Stimulated activated CD8-positive, alpha-beta memory T cell treated with anti-CD3 and anti-CD28 coated beads, Interleukin-4, amount 100 ng/mL, for 1 hour (primary cell): Measurements from ENCODE around the gene FLOT2.
"Not testable (repeated sequence)": the region's sequence is repeated elsewhere in the genome, so short reads cannot be mapped to it uniquely, and the experiment has no call there.

Experiments
- DNase-seq, 2 donors: peaks; one replicate each; pipeline ENCODE4 v3.0.0-alpha.2; 2020; ENCODE audit warnings: low read depth in 2 of 2, low spot score in 1 of 2

The FLOT2 gene

DNA sequence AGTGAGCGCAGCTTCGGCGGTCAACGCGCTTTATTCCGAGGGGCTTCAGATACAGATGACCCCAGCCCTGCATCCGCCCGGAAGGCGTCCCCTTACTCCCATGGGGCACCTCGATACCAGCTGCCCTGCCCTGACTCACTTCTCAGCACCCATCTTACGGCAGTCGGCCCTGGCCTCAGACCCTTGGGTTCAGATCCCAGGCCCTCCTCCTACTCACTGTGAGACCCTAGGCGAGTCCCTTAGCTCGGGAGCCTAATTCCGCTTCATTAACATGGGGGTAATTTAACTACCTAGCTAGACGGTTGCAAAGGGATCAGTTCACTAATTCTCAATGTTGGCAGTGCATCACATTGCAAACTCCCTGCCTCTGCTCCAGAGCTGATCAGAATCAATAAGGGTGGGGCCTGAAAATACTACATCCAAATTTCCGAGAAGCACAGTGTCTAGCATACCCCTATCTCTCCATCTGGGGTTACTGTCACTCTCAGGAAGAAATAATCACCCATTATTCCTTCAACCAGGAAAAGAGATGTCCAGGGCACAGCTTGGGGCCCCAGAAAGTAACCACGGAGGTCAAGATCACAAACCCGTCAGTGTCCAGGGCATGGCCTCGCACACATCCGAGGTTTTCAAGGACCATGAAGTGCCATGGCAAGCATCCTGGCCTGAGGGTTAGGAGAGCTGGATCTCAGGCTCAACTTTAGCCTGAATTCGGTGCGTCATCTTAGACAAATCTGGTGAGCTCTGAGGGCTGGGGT is 415 bp upstream of the FLOT2 start:
- no peak for DNase-seq

- DNase-seq = no peak
Observed at GRCh38 chr17:28896491-28896883, 1.0 kb downstream of the FLOT2 start.

GRCh38 chr17:28895794-28896447 is 1.6 kb downstream of the FLOT2 start:
- no peak for DNase-seq

GRCh38 chr17:28893248-28894183 is 4.0 kb downstream of the FLOT2 start:
- not testable (repeated sequence) for DNase-seq

- no peak for DNase-seq
Observed at GRCh38 chr17:28892024-28892423, 5.5 kb downstream of the FLOT2 start.

GRCh38 chr17:28891201-28891600 is 6.3 kb downstream of the FLOT2 start:
- DNase-seq = no peak

DNA sequence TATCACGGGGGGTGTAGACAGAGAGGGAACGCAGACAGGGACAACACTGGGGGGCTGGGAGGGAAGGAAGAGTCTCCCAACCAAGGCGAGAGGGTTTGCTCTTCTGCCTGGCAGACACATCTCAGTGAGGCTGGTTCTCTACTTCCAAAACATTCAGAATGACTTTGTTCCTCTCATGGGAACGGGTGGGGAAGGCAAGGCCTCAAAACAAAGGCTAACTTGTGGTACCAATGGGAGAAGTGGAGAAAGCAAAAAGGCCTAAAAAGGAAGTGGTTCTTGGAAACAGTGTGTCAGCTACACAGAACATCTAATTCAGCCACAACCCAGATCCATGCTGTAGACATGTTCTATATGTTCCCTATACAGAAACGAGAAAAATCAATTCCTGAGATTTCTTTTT is 7.5 kb downstream of the FLOT2 start:
- no peak for DNase-seq

DNA sequence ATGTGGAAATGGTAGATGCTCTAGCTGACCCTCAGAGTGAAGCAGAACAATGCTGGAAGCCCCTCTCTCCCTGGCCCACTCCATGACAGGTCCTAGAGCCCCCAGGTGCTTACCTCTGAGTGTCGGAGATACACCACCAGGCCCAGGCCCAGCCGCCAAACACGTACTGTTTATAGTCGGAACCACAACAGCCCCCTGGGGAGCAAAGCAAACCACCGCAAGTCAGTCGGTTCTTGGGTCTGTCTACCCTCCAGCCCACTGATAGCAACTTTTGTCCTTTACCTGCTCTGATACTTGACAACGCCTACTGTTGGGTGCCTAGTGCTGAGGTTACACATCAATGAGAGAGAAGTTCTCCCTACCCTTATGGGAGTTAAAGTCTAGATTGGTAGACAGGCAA is 8.7 kb downstream of the FLOT2 start:
- DNase-seq = no peak

GRCh38 chr17:28887871-28888471 is 9.6 kb downstream of the FLOT2 start:
- DNase-seq = no peak

GRCh38 chr17:28885951-28886350 is 11.6 kb downstream of the FLOT2 start:
- no peak for DNase-seq

- DNase-seq = no peak
Observed at GRCh38 chr17:28885363-28885762, 12.2 kb downstream of the FLOT2 start.

GRCh38 chr17:28883967-28884702 is 13.4 kb downstream of the FLOT2 start:
- no peak for DNase-seq

GRCh38 chr17:28882154-28882895 is 15.2 kb downstream of the FLOT2 start:
- DNase-seq = no peak

- DNase-seq = no peak
Observed at GRCh38 chr17:28881533-28882056, 15.9 kb downstream of the FLOT2 start.

GRCh38 chr17:28880572-28880945 is 17.0 kb downstream of the FLOT2 start:
- no peak for DNase-seq

DNA sequence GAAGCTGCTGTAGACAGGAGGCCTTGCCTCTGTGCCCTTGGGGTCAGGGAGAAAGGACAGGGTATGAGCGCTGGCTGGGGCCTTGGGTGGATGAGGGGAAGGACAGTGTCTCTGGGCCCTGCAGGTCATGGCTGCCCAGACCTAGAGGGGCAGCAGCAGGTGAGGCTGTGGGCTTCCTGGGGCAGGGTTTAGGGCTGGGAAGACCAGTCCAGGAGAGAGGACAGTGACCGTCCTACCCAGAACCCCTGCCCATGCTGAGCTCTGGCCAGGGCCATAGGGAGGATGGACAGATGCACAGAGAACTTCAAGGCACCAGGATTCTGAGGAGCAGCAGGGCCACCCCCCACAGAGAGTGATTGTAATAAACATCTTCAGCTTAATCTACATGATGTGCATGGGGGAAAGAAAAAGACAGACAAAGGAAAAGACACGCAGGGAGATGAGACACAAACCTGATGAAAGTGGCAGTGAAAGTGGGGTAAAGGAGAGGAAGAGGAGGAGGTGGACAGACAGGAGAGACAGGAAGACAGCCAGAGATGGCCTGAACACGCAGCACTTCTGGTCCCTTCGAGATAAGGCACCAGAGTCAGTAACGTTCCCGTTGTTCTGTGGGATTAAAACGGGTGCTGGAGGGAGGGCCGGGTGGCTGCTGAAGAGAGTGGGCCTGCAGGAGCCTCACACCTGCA is 17.5 kb downstream of the FLOT2 start:
- DNase-seq = no peak

DNA sequence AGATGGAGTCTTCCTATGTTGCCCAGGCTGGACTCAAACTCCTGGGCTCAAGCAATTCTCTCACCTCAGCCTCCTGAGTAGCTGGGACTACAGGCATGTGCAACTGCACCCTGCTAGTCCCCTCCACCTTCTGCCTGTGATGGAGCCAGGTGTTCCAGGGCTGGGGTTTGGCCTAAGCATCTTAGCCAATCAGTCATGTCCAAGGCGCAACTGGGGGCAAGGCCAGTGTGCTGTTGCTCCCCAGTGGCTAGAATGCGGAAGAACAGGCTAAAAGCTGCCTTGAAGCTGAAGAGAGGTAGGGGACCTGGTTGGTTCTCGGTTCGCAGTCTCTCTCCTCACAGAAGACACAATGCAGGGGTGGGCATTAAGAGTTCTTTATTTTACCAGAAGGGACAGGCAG is 18.6 kb downstream of the FLOT2 start:
- no peak for DNase-seq

- no peak for DNase-seq
Observed at GRCh38 chr17:28878158-28878910, 19.2 kb downstream of the FLOT2 start.
